GM11168 (cell line): Measurements from ENCODE around the gene DLEU7.

Experiments used
- in situ Hi-C: fragments of 300-500 bp; cut with MboI; formaldehyde crosslinking; loops from one replicate; pipeline ENCODE4 v1.12.0; 2022; ENCODE audit warnings: low sequenced_read_pairs; ENCODE audit not compliant: unreplicated experiment

Gene DLEU7

GRCh38 chr13:50798923-50799322 is 44.6 kb downstream of the DLEU7 start:
- in situ Hi-C loops = loop anchor here (25.0 kb wide), 1 partner anchor 712 kb away; no protein-coding TSS in a partner anchor

- in situ Hi-C loops = loop anchor here (25.0 kb wide), 1 partner anchor 710 kb away; no protein-coding TSS in a partner anchor
Observed at GRCh38 chr13:50797091-50797490, 46.4 kb downstream of the DLEU7 start.

- in situ Hi-C loops = loop anchor here (25.0 kb wide), 1 partner anchor 709 kb away; no protein-coding TSS in a partner anchor
Observed at GRCh38 chr13:50796463-50796862, 47.0 kb downstream of the DLEU7 start.

- in situ Hi-C loops = loop anchor here (25.0 kb wide), 1 partner anchor 707 kb away; no protein-coding TSS in a partner anchor
Observed at GRCh38 chr13:50794226-50794625, 49.3 kb downstream of the DLEU7 start.

- in situ Hi-C loops = loop anchor here (25.0 kb wide), 1 partner anchor 706 kb away; no protein-coding TSS in a partner anchor
Observed at GRCh38 chr13:50793026-50793425, 50.5 kb downstream of the DLEU7 start.

GRCh38 chr13:50788551-50789210 is 54.8 kb downstream of the DLEU7 start:
- in situ Hi-C loops = loop anchor here (25.0 kb wide), 1 partner anchor 701 kb away; no protein-coding TSS in a partner anchor

- in situ Hi-C loops = loop anchor here (25.0 kb wide), 1 partner anchor 700 kb away; no protein-coding TSS in a partner anchor
Observed at GRCh38 chr13:50787316-50788195, 55.9 kb downstream of the DLEU7 start.

- in situ Hi-C loops = loop anchor here (25.0 kb wide), 1 partner anchor 697 kb away; no protein-coding TSS in a partner anchor
Observed at GRCh38 chr13:50783717-50784290, 59.7 kb downstream of the DLEU7 start.

GRCh38 chr13:50783066-50783465 is 60.4 kb downstream of the DLEU7 start:
- in situ Hi-C loops = loop anchor here (25.0 kb wide), 1 partner anchor 696 kb away; no protein-coding TSS in a partner anchor

GRCh38 chr13:50780201-50781015 is 63.1 kb downstream of the DLEU7 start:
- in situ Hi-C loops = loop anchor here (25.0 kb wide), 1 partner anchor 693 kb away; no protein-coding TSS in a partner anchor

- in situ Hi-C loops = loop anchor here (25.0 kb wide), 1 partner anchor 692 kb away; no protein-coding TSS in a partner anchor
Observed at GRCh38 chr13:50779443-50780200, 63.9 kb downstream of the DLEU7 start.
